GM12801 (cell line): ENCODE results near the gene VWA8.

ENCODE experiments used
- CTCF ChIP-seq: IDR thresholded peaks from one replicate; pipeline ENCODE4 v1.5.1; 2011; ENCODE audit warnings: control low read depth; ENCODE audit not compliant: insufficient read length; ENCODE audit errors: extremely low read depth

Gene VWA8

DNA sequence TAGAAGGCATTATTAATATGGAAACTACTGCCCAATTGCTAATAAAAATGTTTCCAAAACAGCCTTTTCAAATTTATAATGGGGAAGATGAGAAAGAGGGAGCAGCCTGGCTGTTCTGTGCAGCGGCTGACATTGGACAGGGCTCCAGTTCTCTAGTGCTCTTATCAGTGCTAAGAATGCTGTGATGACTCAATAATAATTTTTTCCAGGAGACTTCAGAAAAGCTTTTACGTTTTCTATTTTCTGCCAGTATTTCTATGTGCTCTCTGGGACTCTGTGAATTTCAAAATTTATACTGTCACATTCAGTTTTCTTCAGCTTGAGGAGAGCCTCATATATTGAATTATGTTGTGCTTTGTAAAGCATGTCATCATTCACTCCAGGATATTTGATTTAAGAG, 209.6 kb downstream of the VWA8 start:
- no peak for TF ChIP-seq CTCF

GRCh38 chr13:41746259-41746658, 214.7 kb downstream of the VWA8 start:
- no peak for TF ChIP-seq CTCF

- TF ChIP-seq CTCF, result no peak
Observed at GRCh38 chr13:41742917-41743552, 217.9 kb downstream of the VWA8 start.

DNA sequence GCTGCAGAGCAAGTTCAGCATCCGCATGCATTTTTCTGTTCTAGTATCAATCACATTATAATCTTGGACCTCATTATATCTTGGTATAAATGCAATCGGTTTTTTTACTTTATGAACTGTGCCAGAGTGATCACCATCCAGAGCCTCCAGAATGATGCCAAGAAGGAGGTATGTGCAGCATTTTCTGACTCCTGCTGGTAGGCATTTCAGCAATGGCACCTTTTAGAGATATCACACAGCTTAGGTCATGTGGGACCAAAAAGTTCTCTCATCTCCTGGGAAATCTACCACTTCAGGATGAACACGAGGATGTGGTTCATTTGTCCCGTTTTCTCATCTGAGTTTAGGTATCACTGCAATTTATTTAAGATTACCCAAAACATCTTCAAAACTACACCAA, 220.4 kb downstream of the VWA8 start:
- TF ChIP-seq CTCF, result no peak

DNA sequence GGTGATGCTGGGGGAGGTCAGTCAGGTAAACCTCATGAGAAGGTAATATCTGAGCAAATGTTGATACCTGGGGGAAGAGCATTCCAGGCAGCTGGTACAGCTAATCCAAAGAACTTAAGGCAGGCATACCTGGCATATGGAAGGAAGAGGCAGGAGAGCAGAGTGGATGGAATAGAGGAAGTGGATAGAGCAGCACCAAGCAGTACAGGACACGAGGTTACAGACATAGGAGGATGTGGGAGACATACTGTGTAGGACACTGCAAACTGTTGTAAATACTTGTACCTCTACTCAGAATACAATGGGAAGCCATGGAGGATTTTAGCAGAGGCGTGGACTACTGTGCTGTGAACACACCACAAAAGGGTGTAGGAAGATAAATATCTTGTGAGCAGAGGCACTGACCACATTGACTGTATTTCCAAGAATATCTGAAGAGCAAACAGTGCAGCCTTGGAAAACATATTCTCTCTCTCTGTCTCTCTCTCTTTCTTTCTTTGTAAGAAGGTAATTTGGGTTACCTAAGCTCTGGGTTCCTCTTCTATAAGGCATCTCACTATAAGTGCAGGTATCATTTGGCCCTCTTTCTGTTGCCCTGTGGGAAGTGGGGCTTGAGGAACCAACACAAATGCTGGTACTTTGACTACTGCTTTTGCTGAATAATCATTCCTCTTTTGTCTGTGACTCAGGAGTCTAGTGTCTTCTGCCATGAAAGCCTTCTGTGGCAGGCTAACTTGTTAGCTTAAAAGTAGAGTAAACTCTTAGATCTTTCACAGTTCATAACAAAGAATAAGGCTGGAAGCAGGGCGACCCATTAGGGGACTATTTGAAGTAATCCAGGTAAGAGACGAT, 238.0 kb downstream of the VWA8 start:
- TF ChIP-seq CTCF, result no peak

- TF ChIP-seq CTCF, result no peak
Observed at GRCh38 chr13:41720839-41721561, 239.9 kb downstream of the VWA8 start.

GRCh38 chr13:41716236-41716635, 244.7 kb downstream of the VWA8 start:
- no peak for TF ChIP-seq CTCF
